Measurements from ENCODE around the gene ITLN1. TPM values are rescaled to one million over a fixed set of nuclear protein-coding genes. Genes with fewer than 3 reads are reported as not detected.

The ITLN1 gene
- total RNA-seq, 1 donor from 2014 or later: not detected

- no peaks in the 10 kb centered on the region for H3K4me1 Mint-ChIP-seq (ENCODE audit: unreplicated experiment)
- no peak for TF ChIP-seq CTCF (IDR thresholded peaks at IDR 0.05)
- H3K27me3 Mint-ChIP-seq (ENCODE audit: unreplicated experiment): no peaks in the 10 kb centered on the region
These were observed 55.2 kb downstream of the ITLN1 start for GRCh38 chr1:160829766-160830165.

GRCh38 chr1:160827418-160827817 lies 57.6 kb downstream of the ITLN1 start:
- no peak overlapping the region for H3K27ac Mint-ChIP-seq (ENCODE audit: unreplicated experiment)
- DNase-seq (ENCODE audit: extremely low spot score, unreplicated experiment): peak; percentile 56
- H3K4me1 Mint-ChIP-seq (ENCODE audit: unreplicated experiment): no peaks in the 10 kb centered on the region
- TF ChIP-seq CTCF (IDR thresholded peaks at IDR 0.05): no peak
- no peaks in the 10 kb centered on the region for H3K36me3 Mint-ChIP-seq (ENCODE audit: unreplicated experiment)
- no peaks in the 10 kb centered on the region for H3K27me3 Mint-ChIP-seq (ENCODE audit: unreplicated experiment)
- no peak overlapping the region for H3K4me3 Mint-ChIP-seq (ENCODE audit: unreplicated experiment)
- H3K9me3 Mint-ChIP-seq (ENCODE audit: unreplicated experiment): no peaks in the 10 kb centered on the region

More at GRCh38 chr1:160829766-160830165, 55.2 kb downstream of the ITLN1 start:
- H3K36me3 Mint-ChIP-seq (ENCODE audit: unreplicated experiment): no peaks in the 10 kb centered on the region
- DNase-seq (ENCODE audit: extremely low spot score, unreplicated experiment): peak; percentile 59
- no peaks in the 10 kb centered on the region for H3K9me3 Mint-ChIP-seq (ENCODE audit: unreplicated experiment)
- no peak overlapping the region for H3K4me3 Mint-ChIP-seq (ENCODE audit: unreplicated experiment)
- no peak overlapping the region for H3K27ac Mint-ChIP-seq (ENCODE audit: unreplicated experiment)

- no peak for TF ChIP-seq CTCF (IDR thresholded peaks at IDR 0.05)
- Mint-ChIP-seq H3K9me3 (ENCODE audit: unreplicated experiment) (no peaks in the 10 kb centered on the region), H3K27me3 (ENCODE audit: unreplicated experiment) (no peaks in the 10 kb centered on the region), H3K4me3 (ENCODE audit: unreplicated experiment) (no peak overlapping the region), H3K36me3 (ENCODE audit: unreplicated experiment) (no peaks in the 10 kb centered on the region), H3K4me1 (ENCODE audit: unreplicated experiment) (no peaks in the 10 kb centered on the region), H3K27ac (ENCODE audit: unreplicated experiment) (no peak overlapping the region)
- peak; percentile 27 for DNase-seq (ENCODE audit: extremely low spot score, unreplicated experiment)
These were observed 58.4 kb downstream of the ITLN1 start for GRCh38 chr1:160826546-160826945.

Other genes starting within 250 kb of the ITLN1 start
- not detected in 2 replicates for gene SLAMF1, start 238.1 kb downstream of the ITLN1 start, total RNA-seq
- gene CD48, start 173.4 kb downstream of the ITLN1 start, total RNA-seq: not detected in 2 replicates
- not detected in 2 replicates for gene SLAMF7, start 145.9 kb downstream of the ITLN1 start, total RNA-seq
- gene LY9, start 89.0 kb downstream of the ITLN1 start, total RNA-seq: not detected in 2 replicates
- not detected in 2 replicates for gene CD244, start 22.3 kb downstream of the ITLN1 start, total RNA-seq
- not detected in 2 replicates for gene ITLN2, start 69.6 kb upstream of the ITLN1 start, total RNA-seq
- gene F11R, start 136.0 kb upstream of the ITLN1 start, total RNA-seq: 1.4 and 1.5 TPM in 2 replicates
- 0.73 TPM in 1 of 2 replicates, not detected in the other for gene TSTD1, start 153.8 kb upstream of the ITLN1 start, total RNA-seq
- 51.5 and 57.2 TPM in 2 replicates for gene USF1, start 160.8 kb upstream of the ITLN1 start, total RNA-seq
- gene ARHGAP30, start 184.7 kb upstream of the ITLN1 start, total RNA-seq: not detected in 2 replicates
- gene NECTIN4, start 204.4 kb upstream of the ITLN1 start, total RNA-seq: not detected in 2 replicates
- 3.6 and 3.7 TPM in 2 replicates for gene KLHDC9, start 213.2 kb upstream of the ITLN1 start, total RNA-seq
- 48.9 and 49.2 TPM in 2 replicates for gene PFDN2, start 232.9 kb upstream of the ITLN1 start, total RNA-seq
- gene NIT1, start 232.9 kb upstream of the ITLN1 start, total RNA-seq: 31.2 and 33.2 TPM in 2 replicates
- gene DEDD, start 247.5 kb upstream of the ITLN1 start, total RNA-seq: 40.8 and 43.1 TPM in 2 replicates